Measurements from ENCODE around the gene TRABD2B.

GRCh38 chr1:48039088-48040054, 42.2 kb upstream of the TRABD2B start:
- TF ChIP-seq REST (IDR thresholded peaks at IDR 0.05; ENCODE audit: insufficient read depth in 1 of 2, low read depth in 2 of 2, low read length in 2 of 2): no peak
- TF ChIP-seq POLR2AphosphoS5 (IDR thresholded peaks at IDR 0.05; ENCODE audit: low read depth, low read length): no peak
- TF ChIP-seq TAF1 (IDR thresholded peaks at IDR 0.05; ENCODE audit: borderline replicate concordance, insufficient read depth, low read length): no peak
- TF ChIP-seq SIN3A (IDR thresholded peaks at IDR 0.05; ENCODE audit: borderline replicate concordance, insufficient read depth, low read length): no peak

Measured in PFSK-1 (cell line).